Left ventricle myocardium superior (tissue), 1 donor: ENCODE results near the gene KLK5. TPM values are rescaled to one million over a fixed set of nuclear protein-coding genes. Genes with fewer than 3 reads are reported as not detected.
"Not testable (repeated sequence)": the region's sequence is repeated elsewhere in the genome, so short reads cannot be mapped to it uniquely, and the experiment has no call there.

Experiments
- ATAC-seq: fragments of 200-7000 bp; cut with Tn5 transposase; one replicate; pipeline ENCODE4 v1.9.1; 2020; ENCODE audit warnings: mild to moderate bottlenecking, moderate library complexity
- DNase-seq: peaks from one replicate; pipeline ENCODE4 v3.0.0-alpha.2; 2020
- intact Hi-C: fragments of 100-400 bp; cut with micrococcal nuclease; formaldehyde crosslinking; loops from one replicate; pipeline ENCODE4 v1.11.0; 2022
- total RNA-seq: library from RNA; stranded (reverse); fragmentation: NEBNext Ultra II Directional; extraction: Animal tissue kit (Norgen Biotek cat#: 25700); gene quantifications from one replicate; pipeline ENCODE4 v1.2.1, GENCODE V29; 2021
- donor health status: DM: no; HTN: yes; CAD: no; lungs with severe emphysema.

The KLK5 gene
- total RNA-seq, 1 donor from 2014 or later, result not detected

DNA sequence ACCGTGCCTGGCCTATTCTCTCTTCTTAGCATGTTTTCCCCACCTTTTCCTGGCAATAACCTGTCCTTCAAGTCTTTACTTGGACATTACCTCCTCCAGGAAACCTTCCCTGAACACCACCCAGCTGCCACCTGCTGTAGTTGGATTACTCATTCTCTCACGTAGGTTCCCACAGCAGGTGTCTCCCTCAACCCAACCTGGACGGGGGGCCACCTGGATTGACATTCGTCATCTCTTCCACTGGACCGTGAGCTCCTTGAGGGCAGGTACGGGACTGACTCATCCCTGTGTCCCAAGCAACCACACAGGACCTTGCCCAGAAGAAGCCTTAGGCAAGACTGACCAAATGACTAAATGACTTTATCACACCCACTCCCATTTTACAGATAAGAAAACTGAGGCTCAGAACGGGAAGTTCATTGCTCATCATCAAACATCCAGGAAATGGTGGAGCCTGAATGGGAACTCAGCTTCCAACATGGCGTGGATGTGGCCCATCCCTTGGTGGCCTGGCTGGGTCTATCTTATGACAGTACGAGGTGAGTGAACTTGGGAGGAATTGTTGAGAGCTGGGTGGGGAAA, 20.0 kb upstream of the KLK5 start:
- intact Hi-C loops, result no loop called here
- ATAC-seq (no peak), DNase-seq (no peak)

- DNase-seq, intact Hi-C loops, ATAC-seq: not testable (repeated sequence)
Observed at GRCh38 chr19:50969810-50970209, 17.0 kb upstream of the KLK5 start.

GRCh38 chr19:50969413-50969760, 16.5 kb upstream of the KLK5 start, which contains the start of gene KLK6:
Gene KLK6, minus strand, starts transcription at chr19:50969591. Its CDS starts 1,487 bp downstream, at chr19:50968104.
- intact Hi-C loops, result no loop called here
- no peak for ATAC-seq
- no peak for DNase-seq

DNA sequence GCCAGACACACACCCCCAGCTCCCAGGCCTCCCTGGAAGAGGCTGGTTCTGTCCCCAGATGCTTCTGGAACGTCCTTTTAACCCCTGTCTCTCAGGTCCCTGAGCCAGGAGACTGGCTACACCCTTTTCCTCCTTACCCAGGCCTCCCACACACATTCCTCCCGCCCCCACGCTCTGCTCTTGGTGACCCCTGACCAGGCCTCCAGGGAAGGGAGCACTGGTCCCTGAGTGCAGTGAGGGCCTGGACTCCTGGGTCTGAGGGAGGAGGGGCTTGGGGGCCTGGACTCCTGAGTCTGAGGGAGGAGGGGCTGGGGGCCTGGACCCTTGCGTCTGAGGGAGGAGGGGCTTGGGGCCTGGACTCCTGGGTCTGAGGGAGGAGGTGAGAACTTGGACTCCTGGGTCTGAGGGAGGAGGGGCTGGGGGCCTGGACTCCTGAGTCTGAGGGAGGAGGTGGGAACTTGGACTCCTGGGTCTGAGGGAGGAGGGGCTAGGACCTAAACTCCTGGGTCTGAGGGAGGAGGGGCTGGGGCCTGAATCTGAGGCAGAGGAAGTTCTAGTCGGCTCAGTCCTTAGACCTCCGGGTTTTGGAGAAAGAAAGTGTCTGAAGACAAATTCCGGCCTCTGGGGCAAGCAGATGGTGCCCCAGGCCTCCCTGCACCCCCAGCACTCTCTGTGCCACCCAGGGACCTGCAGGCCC, 16.0 kb upstream of the KLK5 start:
- intact Hi-C loops, result no loop called here
- ATAC-seq, result no peak

DNA sequence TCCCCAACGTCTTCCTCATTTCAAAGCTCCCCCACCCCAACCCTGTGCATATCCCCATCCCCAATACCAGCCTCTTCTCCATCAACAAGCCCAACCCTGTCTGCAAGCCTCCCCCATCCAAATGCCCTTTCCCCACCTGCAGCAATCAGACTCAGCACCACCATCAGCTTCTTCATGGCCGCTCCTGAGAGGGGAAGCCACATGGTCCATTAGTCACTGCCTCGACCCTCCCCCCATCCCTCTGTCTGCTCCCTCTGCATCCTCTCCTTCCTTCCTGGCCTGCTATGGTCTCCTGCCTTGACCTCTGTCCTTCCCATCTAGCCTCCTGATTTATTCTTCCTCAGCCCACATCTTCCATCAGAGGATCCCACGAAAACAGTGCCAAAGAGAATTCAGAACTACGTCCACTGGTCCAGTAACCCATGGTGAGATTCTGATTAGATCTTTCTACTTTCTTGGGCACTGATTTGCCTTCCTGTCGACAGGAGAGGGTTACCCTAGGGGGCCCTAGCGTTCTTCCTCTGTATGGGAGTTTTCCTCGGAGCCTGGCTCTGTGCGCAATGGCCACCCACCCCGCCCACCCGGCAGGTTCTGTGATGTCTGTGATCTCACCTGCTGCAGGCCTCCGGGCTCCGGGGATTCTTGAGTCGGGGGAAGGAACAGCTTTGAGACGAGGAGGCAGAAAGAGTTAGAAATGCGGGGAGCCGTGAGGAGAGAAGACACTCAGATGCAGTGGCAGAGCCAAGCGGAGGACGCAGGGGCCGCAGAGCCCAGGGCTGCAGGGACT, 15.3 kb upstream of the KLK5 start:
- ATAC-seq (no peak), DNase-seq (no peak)
- intact Hi-C loops, result no loop called here

More for the DNA sequence above, 16.0 kb upstream of the KLK5 start:
- no peak for DNase-seq

- ATAC-seq, result no peak
- DNase-seq, result no peak
- intact Hi-C loops, result no loop called here
Observed at GRCh38 chr19:50964266-50964665, 11.4 kb upstream of the KLK5 start.

- DNase-seq, result no peak
- ATAC-seq, result no peak
- intact Hi-C loops, result no loop called here
Observed at GRCh38 chr19:50963381-50963780, 10.5 kb upstream of the KLK5 start.

GRCh38 chr19:50962245-50962644, 9.4 kb upstream of the KLK5 start:
- no peak for DNase-seq
- intact Hi-C loops, result no loop called here
- no peak for ATAC-seq

GRCh38 chr19:50959731-50960500, 7.1 kb upstream of the KLK5 start:
- intact Hi-C loops, result no loop called here
- ATAC-seq (no peak), DNase-seq (no peak)

DNA sequence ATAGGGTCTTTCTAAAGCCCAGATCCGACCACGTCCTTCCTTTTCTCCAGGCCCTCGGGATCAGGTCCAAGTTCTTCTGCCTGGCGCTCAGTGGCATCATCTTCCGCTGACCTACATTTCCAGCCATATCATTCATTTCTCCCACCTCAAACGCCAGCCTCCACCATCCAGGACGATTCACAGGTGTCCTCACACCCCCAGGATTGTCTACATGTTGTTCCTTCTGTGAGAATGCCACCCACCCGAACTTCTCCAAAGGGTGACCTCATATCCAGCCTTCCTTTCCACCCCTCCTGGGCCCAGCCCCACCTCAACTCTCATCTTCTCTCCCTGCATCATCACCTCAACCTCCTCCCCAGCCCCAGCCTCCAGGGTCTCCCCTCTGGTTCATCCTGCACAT, 4.7 kb upstream of the KLK5 start:
- ATAC-seq, result no peak
- intact Hi-C loops, result no loop called here
- DNase-seq, result no peak

GRCh38 chr19:50949861-50950260, 3.0 kb downstream of the KLK5 start:
- ATAC-seq (no peak), DNase-seq (no peak)
- intact Hi-C loops, result no loop called here

- DNase-seq (no peak), ATAC-seq (no peak)
- intact Hi-C loops, result no loop called here
Observed at GRCh38 chr19:50947123-50947522, 5.7 kb downstream of the KLK5 start.

DNA sequence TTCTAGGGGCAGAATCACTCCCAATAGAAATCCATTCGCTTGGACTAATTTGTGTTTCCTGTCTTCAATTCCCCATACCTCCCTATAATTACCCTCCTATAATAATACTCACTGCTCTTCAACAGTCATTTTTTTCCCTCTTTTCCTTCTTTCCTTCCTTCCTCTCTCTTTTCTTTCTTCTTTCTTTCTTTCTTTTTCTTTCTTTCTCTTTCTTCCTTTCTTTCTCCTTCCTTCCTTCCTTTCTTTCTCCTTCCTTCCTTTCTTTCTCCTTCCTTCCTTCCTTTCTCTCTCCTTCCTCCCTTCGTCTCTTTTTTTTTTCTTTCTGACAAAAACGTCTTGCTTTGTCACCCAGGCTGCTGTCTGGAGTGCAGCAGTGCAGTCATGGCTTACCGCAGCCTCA, 8.0 kb downstream of the KLK5 start:
- no peak for DNase-seq
- intact Hi-C loops, result no loop called here

GRCh38 chr19:50943074-50943828, 9.6 kb downstream of the KLK5 start:
- no peak for ATAC-seq
- no peak for DNase-seq
- intact Hi-C loops, result no loop called here

More for the DNA sequence above, 8.0 kb downstream of the KLK5 start:
- ATAC-seq, result no peak

DNA sequence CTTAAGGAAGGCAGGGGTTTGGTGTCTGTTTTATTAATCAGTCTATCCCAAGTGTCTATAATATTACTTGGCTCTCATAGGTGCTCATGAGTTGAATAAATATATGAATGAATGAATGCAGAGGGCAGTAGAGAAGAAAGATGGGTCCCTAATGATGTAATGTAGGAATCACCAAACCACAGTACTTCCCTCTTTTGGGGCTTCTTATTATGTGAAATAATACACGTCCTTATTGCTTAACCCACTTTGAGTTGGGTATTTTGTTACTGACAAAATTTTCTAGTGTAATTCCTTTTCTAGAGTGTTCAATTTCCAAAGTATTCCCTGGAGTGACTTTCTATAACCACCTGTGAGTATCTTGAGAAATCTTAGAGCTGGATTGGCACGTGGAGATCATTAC, 13.2 kb downstream of the KLK5 start:
- no peak for DNase-seq
- no peak for ATAC-seq
- intact Hi-C loops, result no loop called here

- ATAC-seq (no peak), DNase-seq (no peak)
- intact Hi-C loops, result no loop called here
Observed at GRCh38 chr19:50933640-50934039, 19.2 kb downstream of the KLK5 start.

GRCh38 chr19:50932690-50933083, 20.2 kb downstream of the KLK5 start:
- ATAC-seq (no peak), DNase-seq (no peak)
- intact Hi-C loops, result no loop called here

- ATAC-seq, result no peak
- intact Hi-C loops, result no loop called here
- no peak for DNase-seq
Observed at GRCh38 chr19:50932018-50932689, 20.7 kb downstream of the KLK5 start.

DNA sequence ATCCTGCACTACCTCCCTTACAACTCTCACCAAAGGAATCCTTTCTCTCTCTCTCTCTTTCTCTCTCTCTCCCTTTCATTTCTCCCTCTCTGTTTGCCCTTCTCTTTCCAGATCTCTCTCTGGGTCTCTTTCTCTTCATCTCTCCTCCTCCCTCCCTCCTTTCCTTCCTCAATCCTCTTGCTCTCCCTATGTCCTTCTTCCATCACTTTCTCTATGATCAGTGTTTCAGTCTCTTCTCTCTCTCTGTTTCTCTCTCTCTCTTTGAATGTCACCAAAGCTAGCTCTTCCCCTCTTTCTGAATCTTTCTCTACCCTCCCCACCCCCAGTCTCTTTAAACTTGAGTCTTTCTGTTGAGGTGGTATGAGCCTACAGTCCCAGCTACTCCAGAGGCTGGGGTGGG, 21.8 kb downstream of the KLK5 start:
- intact Hi-C loops, result no loop called here
- no peak for ATAC-seq
- DNase-seq, result no peak
